Sigmoid colon (tissue), 3 donors: ENCODE results near the gene ANAPC15.

Experiments
- CTCF ChIP-seq, 4 experiments: fragments of 450-650 bp in 3 of 4; fragments of 200-600 bp in 1 of 4; IDR thresholded peaks; one replicate each; pipeline ENCODE4 v1.5.1; 2016 to 2019; ENCODE audit warnings: antibody characterized with exemption in 4 of 4, mild to moderate bottlenecking in 3 of 4, moderate library complexity in 2 of 4
- POLR2A ChIP-seq, 2 donors: fragments of 450-650 bp; IDR thresholded peaks; one replicate each; pipeline ENCODE4 v1.6.1; 2016; ENCODE audit warnings: antibody characterized with exemption in 2 of 2, mild to moderate bottlenecking in 2 of 2, moderate library complexity in 2 of 2

GRCh38 chr11:72078477-72078876 is 34.0 kb downstream of the ANAPC15 start:
- TF ChIP-seq POLR2A (IDR thresholded peaks at IDR 0.05) (no peak), CTCF (IDR thresholded peaks at IDR 0.05) (no peak)
